GM19438 (cell line): ENCODE data around the gene ALX4.

Experiments used
- ATAC-seq: cut with Tn5 transposase; IDR thresholded peaks from one replicate; pipeline ENCODE4 v1.9.1; 2021; ENCODE audit warnings: low read depth; ENCODE audit not compliant: unreplicated experiment

Gene ALX4

DNA sequence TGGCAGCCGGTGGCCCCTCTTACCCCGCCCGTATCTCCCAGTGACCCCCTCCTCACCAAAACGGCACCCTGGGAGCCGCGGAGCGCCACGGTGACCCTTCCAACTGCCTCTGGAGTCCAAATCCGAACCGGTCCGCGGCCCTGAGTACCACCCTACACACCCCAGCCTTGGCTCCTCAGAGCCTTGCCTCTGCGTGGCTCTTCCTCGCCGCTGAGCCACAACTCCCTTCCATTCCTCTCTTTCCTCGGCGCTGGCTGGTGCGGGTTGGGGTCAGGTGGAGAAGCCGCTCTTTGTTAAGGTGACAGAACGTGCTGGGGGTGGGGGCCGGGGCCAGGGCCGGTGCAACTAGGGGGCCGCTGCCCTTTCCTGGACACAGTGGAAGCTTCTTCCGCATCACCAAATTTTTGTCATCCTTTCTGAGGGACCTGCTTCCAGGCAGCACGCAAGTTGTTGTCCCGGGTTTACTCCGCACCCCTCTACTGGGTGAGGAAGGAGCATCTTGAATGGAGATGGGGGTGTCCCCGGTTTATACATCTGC is 6.5 kb downstream of the ALX4 start:
- no peak for ATAC-seq

DNA sequence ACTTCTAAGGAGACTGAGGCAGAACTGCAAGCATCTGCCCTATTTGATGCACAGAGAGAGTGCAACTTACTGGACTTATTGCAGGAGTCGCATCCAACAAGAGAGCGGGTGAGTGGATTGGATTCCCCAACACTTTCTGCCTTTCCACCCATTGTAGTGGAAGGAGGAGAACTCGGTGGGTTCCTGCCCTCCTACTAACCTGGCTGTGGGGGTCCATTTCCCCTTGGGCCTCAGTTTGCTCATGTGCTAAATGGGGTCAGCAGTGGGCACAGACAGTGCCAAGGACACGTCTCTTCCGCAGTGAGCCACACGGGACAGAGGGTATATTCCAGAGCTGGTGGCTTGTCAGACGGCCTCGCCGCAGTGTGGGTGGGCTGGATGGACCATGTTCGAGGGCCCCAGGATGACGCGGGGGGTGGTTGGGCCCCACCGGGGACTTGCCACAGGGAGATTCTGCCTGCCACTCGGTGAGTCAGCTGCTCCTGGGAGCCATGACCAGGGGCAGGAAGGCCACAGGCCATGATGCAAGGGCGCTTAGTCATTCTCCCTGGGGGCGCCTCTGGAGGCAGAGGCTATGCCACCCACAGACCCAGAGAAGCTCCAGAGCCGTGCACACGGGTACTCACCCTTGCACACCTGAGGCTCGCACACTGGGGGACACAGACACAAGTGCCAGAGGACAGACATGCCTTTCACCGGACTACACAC is 8.2 kb downstream of the ALX4 start:
- no peak for ATAC-seq

- no peak for ATAC-seq
These were observed 8.9 kb downstream of the ALX4 start for GRCh38 chr11:44300844-44301563.

DNA sequence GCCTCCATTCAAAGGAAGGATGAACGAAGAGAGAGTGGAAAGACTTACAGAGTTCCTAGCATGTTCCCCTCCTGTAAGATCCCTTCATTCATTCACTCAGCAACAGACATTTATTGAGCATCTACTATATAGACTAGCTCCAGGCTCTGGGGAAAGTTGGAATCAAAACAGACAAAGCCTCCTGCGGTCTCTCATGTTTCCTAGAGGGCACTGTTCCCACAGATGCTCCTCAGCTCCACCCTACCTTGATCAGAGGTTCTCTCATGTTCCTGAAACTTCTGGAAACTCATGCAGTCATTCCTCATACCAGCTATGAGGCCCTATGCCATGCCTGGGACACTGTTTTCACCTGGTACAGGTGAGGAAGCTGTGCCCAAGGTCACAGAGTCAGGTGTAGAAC is 11.1 kb downstream of the ALX4 start:
- no peak for ATAC-seq

- ATAC-seq: no peak
These were observed 19.7 kb downstream of the ALX4 start for GRCh38 chr11:44290208-44290607.

- no peak for ATAC-seq
These were observed 21.8 kb downstream of the ALX4 start for GRCh38 chr11:44288133-44288526.

GRCh38 chr11:44286911-44287310 is 23.0 kb downstream of the ALX4 start:
- no peak for ATAC-seq

DNA sequence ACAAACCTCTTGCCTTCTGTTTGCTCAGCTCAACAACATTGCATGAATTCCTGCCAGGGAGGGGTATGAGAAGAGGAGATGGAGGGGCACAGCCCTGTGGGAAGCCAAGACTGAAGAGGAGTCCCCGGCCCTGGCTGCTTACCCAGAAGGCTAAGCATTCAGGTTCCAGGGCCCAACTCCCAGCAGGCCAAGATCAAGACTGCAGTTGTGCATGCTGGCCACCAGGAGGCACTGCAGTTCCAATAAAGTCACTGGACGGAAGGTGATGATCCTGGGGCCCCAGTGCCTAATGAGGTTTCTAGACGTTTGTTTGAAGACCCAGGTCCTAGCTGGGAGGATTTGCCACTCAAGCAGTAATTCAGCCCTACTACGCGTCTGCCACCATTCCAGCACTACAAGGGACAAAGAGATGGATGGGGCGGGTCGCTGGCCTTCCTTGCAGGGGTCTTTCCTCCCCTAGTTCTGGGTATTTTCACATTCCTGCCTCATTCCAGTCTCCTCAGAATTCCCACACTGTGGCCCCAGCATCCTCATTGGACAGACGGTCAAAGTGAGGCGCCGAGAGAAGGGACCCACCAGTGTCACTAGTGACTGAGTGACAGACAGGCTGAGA is 23.6 kb downstream of the ALX4 start:
- ATAC-seq: no peak

DNA sequence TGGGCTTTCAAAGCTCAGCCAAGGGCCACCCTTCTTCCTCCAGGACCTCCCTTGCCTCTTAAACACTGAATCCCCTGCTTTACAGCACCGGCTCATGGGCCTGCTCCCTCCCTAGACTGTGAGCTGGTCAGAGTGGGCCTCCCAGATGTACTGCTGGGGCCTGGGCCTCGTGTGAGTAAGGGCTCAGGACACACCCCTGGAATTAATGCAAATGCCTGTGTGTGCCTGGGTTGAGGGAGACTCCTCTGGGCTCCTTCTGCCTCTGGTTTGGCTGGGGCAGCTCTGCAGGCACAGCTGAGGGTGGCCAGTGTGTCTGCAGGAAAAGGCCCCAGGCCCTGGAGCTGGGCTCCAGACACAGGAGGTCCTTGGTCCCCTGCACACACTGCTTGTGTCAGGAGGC is 24.2 kb downstream of the ALX4 start:
- no peak for ATAC-seq

DNA sequence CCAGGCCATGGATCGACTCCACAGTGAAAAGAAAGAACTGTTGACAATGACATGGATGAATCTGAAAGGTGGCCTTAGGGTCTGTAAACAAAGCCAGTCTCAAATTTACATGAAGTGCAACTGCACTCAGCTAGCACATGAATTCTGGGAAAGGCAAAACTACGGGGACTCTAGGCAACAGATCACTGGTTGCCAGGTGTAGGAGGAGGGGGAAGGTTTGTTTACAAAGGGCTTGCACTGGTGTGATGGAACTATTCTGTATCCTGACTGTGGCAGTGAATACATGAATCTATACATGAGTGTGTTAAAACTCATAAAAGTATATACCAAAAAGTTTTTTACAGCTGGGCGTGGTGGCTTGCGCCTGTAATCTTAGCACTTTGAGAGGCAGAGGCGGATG is 27.3 kb downstream of the ALX4 start:
- ATAC-seq: no peak

- no peak for ATAC-seq
These were observed 28.8 kb downstream of the ALX4 start for GRCh38 chr11:44281151-44281550.

DNA sequence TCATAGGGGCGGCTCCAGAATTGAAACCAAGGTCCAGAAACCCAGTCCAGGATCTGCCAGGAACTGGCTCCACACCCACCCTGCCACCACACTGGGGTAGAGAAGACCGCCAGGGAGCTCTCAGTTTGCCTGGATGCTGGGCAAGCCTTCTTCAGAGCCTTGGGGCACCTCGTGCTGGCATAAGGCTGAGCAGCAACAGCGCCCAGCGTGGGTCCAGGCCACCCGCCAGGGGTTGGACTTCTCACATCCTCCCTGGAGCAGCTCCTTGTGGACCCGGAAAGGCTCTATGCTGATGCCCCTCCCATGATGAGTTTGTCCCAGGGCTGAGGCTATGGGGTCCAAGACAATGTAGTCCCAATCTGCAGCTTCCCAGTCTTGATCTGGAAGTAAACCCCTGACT is 29.7 kb downstream of the ALX4 start:
- no peak for ATAC-seq

- ATAC-seq: no peak
These were observed 30.5 kb downstream of the ALX4 start for GRCh38 chr11:44279483-44279882.

DNA sequence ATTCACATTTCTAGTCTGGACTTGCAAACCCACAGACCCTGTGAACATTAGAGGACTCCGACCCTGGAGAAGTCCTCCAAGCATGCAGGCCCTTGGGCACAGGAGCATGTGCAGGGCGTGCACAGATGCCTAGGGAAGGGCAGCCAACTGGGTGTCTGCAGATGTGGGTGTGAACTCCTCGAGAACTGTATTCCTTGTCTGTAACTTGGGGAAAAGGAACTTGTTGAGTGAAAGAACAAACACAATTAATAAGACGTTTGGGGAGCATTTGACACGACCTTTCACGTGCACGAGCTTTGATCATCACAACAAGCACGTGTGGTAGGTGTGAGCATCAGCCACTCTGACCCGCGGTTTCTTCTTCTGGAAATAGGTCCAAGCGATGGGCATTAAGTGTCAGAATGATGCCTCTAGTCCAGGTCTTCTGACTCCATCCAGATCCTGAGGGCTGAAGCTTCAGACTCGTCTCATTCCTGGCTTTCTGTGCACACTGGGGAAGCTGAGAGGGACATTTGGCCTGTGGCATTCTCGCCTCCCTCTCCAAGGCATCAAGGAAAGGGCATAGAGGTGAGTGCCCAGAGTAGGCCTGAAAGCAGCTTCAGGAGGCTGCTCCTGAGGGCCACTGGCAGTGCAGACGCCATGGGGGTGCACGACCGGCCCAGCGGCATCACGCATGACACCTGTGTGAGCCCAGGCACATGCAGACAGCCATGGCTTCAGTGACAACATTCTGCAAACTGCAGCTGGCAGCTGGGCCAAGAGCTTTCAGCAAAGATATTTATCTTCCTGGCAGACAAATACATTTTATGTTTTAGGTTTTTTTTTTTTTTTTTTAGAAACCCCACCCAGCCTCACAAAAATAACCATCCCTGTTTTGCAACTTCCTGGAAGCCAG is 32.5 kb downstream of the ALX4 start:
- no peak for ATAC-seq

GRCh38 chr11:44275961-44276550 is 33.9 kb downstream of the ALX4 start:
- ATAC-seq: no peak

- no peak for ATAC-seq
These were observed 34.7 kb downstream of the ALX4 start for GRCh38 chr11:44275241-44275640.

DNA sequence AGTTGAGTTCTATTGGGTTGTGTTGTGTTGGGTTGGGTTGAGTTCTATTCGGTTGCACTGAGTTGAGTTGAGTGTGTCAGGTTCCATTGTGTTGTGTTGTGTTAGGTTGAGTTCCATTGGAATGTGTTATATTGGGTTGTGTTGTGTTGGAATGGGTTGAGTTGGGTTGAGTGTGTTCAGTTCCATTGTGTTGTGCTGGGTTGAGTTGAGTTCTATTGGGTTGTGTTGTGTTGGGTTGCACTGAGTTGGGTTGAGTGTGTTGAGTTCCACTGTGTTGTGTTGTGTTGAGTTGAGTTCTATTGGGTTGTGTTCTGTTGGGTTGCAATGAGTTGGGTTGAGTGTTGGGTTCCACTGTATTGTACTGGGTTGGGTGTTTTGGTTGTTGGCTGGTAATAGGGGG is 35.5 kb downstream of the ALX4 start:
- no peak for ATAC-seq

GRCh38 chr11:44271286-44271685 is 38.7 kb downstream of the ALX4 start:
- no peak for ATAC-seq

GRCh38 chr11:44270403-44271273 is 39.3 kb downstream of the ALX4 start:
- no peak for ATAC-seq
